PC-3 (cell line): Measurements from ENCODE around the gene TCEAL3.

Source experiments
- CTCF ChIP-seq: fragments of 300-600 bp; sonication (generic); conservative IDR thresholded peaks from 2 replicates; pipeline ENCODE4 v1.5.1; 2017; ENCODE audit warnings: antibody characterized with exemption, low read depth, mild to moderate bottlenecking, low read length
- EZH2 ChIP-seq: fragments of 300-600 bp; sonication (generic); IDR thresholded peaks from one replicate; pipeline ENCODE4 v1.6.1; 2017; ENCODE audit warnings: antibody characterized with exemption, mild to moderate bottlenecking, low read length; ENCODE audit not compliant: unreplicated experiment
- EZH2phosphoT487 ChIP-seq: fragments of 300-600 bp; sonication (generic); IDR thresholded peaks from 2 replicates; pipeline ENCODE4 v1.6.1; 2018; ENCODE audit warnings: mild to moderate bottlenecking, antibody characterized with exemption, low read length, borderline replicate concordance

- no peak for TF ChIP-seq CTCF
- no peak for TF ChIP-seq EZH2
- TF ChIP-seq EZH2phosphoT487: no peak
Observed at GRCh38 chrX:103651151-103651773, 43.5 kb downstream of the TCEAL3 start.
